GM18870 (cell line): ENCODE results near the gene PDE4C.

Experiments used
- ATAC-seq: cut with Tn5 transposase; IDR thresholded peaks from one replicate; pipeline ENCODE4 v1.9.1; 2021; ENCODE audit warnings: moderate library complexity; ENCODE audit not compliant: unreplicated experiment

Gene PDE4C

DNA sequence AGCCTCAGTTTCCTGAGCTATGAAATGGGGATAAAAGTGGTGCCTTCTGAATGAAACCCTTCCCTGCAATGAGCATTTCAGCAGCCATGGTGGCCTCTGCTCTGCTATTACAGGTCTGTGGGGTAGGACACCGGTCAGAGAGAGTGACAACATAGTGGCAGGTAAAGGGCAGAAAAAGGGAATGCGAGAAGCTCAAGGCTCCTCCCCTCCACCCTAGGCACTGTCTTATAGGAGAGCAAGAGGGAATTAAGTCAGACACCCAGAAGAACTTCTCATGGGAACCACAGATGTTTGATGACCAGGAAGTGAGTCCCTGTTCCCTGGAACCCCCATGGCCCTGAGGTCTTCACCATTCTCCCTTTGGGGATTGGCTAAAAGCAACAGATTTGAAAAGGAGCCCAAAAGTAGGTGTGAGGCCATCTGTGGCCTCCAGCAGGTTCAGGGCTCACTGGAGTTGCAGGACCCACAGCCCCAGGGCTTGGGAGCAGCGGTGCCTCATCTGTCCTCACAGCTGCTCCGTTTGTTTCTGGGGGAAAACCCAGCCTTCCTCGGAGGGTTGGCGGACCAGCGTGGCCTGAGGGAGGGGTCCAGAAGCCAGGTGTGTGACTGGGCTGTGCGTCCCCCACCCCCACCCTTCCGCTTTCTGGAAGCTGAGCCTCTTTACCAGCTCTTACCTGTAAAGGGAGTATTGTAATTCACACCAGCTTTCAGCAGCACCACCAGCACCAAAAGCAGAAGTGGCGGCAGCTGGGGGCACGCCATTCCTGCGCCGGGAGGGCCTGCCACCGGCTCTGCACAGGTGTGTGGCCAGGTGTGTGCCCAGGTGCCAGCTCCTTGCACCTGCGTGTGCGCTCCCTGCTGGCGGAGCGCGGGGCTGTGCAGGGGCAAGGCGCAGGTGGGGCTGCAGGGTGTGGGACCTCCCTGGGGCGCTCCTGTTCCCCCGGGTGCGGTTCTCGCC lies 28.6 kb upstream of the PDE4C start:
- no peak for ATAC-seq

DNA sequence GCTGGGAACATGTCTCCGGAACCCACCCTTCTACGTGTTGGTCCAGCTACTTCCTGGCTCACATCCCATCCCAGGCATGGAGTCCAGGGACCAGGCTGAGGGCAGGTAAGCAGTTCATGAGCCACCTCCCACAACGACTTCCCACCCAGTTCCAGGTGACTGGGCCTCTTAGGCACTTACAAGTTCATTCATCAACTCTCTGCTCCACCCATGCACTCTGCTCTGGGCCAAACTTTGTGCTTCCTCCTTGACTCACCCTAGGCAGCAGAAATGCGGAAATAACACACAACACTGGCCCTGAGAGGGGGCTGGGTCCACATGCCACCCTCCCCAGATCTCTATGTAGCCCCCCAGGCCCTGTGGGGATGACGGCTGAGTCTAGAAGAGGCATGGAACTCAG lies 27.5 kb upstream of the PDE4C start:
- ATAC-seq = no peak

DNA sequence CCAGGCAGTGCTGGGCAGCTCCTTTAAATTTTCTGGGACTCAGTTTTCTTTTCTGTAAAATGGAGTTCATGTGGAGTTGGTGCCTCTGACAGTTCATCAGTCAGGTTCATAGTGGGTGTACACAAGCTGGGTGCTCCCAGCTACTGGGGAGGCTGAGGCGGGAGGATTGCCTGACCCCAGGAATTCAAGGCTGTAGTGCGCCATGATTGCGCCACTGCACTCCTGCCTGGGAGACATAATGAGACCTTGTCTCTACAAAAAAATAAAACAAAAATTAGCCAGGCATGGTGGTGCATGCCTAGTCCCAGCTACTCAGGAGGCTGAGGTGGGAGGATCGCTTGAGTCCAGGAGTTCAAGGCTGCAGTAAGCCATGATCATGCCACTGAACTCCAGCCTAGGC lies 26.9 kb upstream of the PDE4C start:
- no peak for ATAC-seq

DNA sequence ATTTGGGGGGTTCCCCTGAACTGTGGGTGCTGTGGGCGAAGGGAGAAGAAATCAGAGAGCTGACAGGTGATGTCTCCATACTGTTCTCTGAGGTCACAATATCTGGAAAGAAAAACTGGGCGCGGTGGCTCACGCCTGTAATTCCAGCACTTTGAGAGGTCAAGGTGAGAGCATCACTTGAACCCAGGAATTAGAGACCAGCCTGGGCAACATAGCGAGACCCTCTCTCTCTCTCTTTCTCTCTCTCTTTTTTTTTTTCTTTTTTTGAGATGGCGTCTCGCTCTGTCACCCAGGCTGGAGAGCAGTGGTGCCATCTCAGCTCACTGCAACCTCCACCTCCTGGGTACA lies 26.1 kb upstream of the PDE4C start:
- ATAC-seq = no peak

DNA sequence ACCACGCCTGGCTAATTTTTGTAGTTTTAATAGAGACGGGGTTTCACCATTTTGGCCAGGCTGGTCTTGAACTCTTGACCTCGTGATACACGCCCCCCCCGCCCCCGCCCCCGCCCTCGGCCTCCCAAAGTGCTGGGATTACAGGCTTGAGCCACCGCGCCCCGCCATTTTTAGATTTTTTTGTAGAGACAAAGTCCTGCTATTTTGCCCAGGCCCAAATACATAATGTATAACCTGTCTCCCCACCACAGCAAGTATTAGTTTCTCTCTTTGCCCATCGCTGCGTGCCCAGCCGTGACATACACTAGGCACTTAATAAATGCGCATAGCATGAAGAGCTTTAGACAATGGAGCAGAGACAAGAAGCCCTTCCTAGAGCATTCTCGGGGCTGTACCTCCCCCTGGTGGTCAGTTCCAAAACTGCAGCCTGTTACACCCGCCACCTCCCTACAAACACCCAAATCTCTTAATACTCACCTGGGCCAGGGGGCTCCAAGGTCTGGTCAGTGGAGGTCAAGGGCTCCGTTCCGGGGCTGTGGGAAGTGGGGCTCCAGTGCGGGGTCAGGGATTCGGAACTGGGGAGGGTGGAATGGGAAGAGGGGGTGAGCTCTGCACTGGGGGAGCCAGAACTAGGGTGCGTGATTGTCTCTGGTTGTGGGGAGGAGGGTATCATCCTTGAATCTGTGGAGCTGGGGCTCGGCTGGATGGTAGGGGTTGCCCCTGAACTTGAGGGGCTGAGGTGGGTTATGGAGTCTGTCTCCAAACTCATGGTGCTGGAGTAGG lies 25.5 kb upstream of the PDE4C start:
- no peak for ATAC-seq

DNA sequence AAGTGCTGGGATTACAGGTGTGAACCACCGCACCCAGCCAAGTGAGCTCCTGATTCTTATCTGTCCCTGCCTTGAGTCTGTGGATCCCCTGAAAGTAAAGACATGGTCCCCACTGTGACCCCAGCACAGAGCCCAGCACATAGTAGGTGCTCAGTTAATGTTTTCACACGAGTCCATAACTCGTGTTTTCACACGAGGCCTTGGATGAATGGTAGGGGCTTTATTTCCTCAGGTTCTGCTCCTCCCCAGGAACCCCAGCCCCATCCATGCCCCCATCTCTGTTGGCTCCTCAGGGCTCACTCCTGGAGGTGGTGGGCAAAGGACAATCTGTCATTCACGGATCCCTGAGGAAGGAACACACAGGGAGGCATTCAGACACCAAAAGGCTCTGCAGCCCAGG lies 23.6 kb upstream of the PDE4C start:
- no peak for ATAC-seq

DNA sequence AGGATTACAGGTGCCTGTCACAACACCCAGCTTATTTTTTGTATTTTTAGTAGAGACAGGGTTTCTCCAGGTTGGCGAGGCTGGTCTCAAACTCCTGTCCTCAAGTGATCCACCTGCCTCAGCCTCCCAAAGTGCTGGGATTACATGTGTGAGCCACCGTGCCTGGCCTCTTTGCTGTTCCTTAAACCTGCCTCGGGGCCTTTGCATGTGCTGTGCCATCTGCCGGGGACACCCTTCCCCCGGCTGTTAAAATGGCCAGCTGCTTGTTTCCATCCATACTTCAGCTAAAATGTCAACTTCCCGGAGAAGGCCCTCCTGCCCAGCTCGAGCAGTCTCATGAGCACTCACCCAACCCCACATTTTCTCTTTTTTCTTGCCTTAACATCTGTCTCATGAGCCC lies 19.1 kb upstream of the PDE4C start:
- ATAC-seq = no peak

DNA sequence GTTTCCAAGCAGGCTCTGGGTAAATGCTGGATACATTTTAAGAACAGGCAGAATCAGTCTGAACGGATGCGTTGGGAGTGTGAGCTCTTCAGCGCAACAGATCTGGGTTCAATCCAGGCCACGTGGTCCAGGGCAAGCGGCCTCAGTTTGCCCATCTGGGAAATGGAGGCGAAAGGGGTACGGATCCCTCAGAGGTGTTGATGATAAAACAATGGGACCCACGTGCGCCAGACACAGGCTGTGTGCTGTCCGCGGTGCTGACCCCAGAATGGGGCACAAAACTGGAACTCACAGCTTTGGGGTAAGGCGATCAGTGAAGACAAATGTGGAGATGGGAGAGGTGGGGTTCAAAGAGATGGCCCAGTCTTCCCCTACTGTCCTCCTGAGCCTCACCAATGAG lies 13.1 kb upstream of the PDE4C start:
- ATAC-seq = no peak

DNA sequence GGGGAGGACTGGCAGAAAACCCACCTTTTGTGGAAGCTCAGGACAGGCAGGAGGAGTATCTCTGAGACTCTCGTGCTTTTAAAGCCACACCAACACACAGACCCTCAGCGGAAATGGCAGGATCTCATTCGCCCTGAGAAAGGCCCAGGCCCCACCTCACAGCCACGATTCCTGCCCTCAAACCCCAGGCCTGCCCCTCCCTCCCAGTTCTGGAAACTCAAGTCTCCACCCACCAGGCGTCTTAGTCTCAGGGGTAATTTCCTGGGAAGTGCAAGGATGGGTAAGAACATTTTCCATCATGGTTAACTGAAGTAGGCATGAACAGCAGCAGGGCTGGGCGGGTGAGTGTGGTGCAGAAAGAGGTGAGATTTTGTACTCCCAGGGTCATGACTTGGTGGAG lies 8.0 kb upstream of the PDE4C start:
- no peak for ATAC-seq

DNA sequence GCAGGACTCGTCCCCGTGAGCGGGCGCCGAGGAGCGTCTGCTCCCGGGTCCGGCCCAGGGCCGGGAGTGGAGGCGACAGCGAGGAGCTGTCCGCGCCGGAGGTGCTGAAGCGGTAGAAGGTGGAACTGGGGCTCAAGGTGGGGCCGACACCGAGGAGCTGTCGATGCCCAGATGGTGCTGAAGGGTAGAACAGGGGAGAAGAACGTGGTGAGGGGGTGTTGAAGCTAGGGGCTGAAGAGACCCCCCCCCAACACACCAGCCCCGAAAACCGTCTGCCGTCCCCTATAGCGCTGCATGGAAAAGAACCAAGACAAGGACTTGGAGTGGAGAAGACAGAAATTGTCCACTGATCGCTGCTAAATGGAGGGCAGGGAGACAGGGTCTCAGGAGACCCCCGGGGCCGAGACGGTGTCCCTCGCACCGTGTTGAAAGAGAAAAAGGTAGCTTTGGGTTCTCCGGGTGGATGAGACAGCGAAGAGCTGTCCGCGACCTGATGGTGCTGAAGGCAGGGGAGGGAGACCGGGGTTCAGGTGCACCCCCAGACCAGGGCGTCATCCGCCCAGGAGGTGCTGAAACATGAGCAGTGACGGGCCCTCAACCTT lies 7.1 kb upstream of the PDE4C start:
- no peak for ATAC-seq

DNA sequence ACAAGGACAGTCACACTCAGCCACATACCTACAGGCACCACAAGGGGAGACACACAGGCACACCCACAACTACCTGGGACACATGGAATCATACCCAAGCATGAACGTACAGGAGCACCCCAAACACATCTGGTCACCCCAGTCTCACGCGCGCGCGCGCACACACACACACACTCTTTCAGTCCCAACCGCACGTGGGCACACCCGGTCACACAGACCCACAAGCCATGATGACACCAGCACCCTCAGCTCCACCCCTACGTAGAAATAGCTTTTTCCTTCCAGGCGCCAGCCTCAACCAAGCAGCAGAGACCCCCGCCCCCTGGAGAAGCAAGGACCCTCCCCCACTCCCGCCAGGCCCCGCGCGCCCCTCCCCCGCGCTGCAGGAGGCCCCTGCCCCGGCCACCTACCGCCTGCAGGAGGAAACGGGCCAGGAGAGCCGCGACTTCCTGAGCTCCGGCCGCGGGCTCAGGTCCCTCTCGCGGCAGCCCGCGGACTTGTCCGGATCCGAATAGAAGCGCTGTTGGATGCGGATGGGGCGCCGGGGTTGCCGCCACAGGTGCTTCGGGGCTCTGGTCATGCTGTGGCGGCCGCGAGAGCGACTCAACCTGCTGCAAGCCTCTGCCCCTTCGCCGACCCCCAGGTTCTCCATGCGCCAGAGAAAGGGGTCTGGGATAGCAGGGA lies 6.4 kb upstream of the PDE4C start:
- no peak for ATAC-seq

DNA sequence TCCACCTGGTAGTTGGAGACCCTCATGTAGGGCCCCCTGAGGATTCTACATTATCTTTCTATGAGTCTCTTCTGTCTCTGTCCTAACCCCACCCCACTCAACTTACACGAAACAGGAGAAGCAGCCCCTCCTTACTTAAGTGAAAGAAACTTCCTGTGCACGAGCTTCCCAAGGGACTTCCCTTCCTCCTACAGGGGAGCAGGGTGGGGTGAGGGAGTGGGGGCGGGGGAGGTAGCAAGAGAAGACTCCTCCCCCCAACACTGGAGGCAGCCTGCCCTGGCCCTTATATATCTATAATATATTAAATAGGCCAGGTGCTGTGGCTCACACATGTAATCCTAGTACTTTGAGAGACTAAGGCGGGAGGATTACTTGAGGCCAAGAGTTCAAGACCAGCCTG lies 5.5 kb upstream of the PDE4C start:
- no peak for ATAC-seq

DNA sequence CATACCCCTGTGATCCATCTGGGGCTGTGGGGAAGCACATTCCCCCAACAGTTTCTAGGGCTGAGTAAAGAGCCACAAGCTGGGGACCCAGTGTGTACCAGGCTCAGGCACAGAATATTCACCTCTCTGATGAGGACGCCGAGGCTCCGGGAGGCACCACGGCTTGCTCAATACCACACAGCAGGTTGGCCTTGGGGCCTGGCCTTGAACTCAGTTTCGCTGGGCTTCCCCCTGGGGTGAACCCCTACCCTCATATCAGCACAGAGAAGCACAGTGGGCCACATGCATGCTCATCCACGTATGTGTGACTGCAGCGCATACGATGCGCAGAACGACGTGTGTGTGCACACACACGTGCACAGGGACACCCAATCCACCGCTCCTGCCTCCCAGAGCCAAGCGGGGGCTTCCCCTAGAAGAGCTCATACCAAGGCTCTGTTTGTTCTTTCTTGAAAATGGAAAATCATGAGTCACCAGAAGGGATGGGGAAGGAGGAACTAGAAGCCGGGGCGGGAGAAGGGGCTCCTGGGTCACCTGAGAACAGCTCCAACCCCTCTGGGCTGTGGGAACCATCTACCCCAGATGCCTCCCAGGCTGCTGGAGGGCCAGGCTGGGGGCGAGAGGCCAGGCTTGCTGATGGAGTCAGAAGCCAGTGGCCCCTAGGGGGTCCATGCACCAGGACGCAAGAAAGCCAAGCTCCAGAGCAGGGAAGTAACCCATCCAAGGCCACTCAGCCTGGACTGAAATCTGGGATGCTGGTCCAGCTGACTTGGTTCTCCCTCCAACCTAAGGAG lies 4.9 kb upstream of the PDE4C start:
- no peak for ATAC-seq

DNA sequence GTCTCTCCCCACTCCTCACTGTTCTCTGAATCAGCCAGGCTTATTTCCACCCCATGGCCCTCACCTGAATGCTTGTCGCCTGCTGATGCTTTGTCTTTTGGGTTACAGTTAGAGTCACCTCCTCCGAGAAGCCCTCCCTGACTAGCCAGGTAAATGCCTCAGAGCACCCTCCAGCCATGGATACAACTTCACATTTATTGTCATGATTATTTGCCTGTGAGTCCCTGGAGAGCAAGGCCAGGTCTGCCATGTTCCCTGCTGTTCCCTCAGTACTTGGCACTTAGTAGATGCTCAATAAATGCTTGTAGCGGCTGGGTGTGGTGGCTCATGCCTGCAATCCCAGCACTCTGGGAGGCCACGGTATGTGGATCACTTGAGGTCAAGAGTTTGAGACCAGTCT lies 3.7 kb upstream of the PDE4C start:
- no peak for ATAC-seq

DNA sequence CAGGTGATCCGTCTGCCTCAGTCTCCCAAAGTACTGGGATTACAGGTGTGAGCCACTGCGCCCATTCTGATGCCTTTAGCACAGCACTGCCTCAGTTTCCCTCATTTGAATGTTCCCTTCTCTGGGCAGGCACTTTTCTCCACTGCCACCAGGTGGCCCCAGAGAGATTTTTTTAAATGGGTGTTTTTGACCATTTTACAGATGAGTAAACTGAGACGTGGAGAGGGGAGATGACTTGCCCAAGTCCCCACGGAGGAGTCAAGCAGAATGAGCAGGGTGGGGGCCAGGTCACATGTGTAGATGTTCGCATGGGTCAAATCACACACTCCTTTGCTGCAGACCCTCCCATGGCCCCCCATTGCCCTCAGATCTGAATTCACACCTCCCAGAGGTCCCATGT lies 3.2 kb upstream of the PDE4C start:
- ATAC-seq = no peak

DNA sequence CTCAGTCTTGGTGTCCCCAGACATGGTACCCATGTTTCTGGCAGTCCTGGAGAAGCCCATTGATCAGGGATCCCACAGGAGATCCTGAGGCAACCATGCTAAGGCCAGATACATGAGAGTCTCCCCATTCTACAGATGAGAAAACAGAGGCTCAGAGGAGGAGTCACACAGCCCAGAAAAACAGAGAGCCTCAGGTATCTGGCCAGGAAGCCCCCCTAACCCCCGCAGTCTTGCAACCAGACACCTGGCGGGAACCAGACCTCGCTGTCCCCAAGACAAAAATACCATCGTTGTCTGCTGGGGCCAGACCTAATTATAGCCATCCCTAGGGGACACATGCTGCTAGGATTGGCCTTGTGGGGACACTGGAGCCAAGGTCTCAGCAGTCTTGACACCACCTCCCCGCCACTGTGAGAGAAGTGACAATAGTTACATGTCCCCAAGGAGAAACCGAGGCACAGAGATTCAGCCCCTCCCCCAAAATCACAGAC lies 1.6 kb upstream of the PDE4C start:
- no peak for ATAC-seq

DNA sequence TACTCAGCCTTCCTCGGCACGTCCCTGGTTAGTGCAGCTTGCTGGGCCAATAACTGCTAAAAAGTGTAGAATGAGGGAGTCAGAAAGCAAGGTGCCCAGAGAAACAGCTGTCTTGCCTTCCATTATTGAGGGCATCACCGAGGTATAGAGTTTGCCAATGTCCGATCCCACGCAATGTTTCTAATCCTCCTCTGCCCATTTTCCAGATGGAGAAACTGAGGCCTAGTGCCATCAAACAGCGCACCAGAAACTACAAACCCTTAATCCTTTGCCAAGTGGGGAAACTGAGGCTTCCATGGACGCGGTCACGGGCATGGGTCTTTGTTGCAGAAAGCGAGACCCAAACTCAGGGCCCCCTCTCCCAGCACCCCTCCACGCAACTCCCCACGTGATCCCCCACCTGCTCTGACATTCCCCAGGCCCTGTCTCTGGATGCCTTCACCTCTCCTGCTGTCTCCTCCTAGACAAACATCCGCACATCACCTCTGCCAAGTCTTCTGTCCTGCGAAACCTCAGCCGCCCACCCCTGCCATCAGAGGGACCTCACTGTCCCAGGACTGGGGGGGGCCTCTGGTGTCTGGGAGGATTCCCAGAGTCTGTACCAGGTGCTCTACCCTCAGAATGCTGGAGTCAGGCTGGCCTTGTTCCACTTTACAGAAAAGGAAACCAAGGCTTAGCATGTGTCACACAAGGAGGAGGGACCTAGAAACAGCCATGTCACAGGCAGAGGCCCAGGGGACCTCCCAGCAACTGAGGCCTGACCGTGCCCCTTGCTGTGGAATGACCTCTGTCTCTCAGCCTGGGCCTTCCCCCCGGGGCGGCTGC lies 930 bp upstream of the PDE4C start:
- no peak for ATAC-seq

DNA sequence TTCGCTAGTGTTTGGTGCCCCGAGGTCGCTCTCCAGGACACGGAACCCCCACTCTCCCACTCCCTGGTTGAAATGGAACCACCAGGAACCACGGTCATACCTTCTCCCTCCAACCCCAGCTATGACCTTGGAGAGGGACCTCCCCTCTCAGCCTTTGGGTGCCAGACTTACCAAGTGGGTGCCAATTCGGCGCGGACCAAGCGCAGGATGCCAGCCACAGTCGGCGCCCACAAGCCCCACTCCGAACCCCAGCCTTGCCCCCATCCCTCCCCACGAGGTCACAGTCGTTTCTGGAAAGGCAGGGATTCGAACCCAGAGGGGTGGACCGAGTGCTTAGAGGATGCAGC lies 910 bp downstream of the PDE4C start:
- no peak for ATAC-seq

DNA sequence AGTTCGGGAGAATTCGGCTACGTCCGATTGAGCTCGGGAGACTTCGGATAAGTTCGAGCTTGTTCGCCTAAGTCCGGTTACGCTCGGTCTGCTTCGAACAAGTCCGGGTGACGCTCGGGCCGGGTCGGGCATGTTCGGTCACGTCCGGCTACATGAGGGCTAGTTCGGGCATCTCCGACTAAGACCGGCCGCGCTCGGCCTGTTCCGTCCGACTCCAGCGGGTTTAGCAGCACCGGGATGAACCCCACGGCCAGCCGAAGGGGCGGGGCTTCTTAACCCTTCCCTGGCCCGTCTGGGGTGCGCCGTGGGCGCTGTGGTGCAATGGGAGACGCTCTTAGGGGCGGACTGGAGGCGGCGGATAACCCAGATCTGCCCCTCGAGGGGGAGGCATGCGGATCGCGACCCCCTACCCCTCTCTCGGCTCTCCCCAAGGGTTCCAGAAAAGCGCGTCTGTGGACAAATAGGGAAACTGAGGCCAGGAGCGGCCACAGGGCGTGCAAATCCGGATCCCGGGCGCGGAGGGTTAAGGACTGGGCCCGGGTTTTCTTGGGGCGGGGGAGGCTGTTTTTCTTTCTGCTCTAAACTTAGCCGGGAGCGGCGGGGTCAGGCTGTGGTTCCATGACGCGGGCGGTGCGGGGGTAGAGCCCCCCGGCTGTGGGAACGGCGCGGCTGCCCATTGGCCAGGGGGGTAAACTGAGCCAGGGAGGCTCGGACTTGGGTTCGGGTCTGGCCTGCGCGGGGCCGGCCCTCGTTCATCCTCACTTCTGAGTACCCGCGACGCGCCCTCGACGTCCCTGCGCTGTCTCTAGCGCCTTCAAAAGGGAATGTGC lies 1.5 kb downstream of the PDE4C start:
- peak; percentile 77 for ATAC-seq
